ENCODE results near the gene BTBD16. TPM values are rescaled to one million over a fixed set of nuclear protein-coding genes. Genes with fewer than 3 reads are reported as not detected.

Gene BTBD16
- total and polyA plus RNA-seq, 2 donors from 2014 or later, result 0.34 to 1.2 TPM

DNA sequence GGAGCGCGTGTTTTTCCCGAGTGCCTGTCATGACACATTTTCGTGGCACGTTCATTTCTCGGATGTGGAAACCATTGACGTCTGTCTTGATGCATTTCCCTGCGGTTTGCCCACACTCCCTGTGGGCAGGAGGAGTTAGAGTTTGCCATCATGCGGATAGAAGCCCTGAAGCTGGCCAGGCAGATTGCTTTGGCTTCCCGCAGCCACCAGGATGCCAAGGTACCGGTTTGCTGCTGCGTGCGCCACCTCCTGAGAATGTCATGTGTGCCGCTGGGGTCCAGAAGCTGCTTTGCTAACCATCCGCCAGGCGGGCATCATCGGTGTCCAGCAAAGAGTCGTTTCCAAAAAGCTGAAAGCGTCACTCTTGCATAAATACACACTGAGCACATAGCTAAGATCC lies 40.9 kb upstream of the BTBD16 start:
- H3K9ac ChIP-seq (ENCODE audit: low read length in 3 of 3), result no peak overlapping the region
- TF ChIP-seq, protein P1, sequence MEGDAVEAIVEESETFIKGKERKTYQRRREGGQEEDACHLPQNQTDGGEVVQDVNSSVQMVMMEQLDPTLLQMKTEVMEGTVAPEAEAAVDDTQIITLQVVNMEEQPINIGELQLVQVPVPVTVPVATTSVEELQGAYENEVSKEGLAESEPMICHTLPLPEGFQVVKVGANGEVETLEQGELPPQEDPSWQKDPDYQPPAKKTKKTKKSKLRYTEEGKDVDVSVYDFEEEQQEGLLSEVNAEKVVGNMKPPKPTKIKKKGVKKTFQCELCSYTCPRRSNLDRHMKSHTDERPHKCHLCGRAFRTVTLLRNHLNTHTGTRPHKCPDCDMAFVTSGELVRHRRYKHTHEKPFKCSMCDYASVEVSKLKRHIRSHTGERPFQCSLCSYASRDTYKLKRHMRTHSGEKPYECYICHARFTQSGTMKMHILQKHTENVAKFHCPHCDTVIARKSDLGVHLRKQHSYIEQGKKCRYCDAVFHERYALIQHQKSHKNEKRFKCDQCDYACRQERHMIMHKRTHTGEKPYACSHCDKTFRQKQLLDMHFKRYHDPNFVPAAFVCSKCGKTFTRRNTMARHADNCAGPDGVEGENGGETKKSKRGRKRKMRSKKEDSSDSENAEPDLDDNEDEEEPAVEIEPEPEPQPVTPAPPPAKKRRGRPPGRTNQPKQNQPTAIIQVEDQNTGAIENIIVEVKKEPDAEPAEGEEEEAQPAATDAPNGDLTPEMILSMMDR (IDR thresholded peaks at IDR 0.05; ENCODE audit: borderline replicate concordance, extremely low read depth, insufficient read depth), result no peak

GRCh38 chr10:122232769-122233168 lies 38.3 kb upstream of the BTBD16 start:
- FAIRE-seq, result no peak
- Histone ChIP-seq H3K4me3 (ENCODE audit: low read length in 3 of 3) (no peak overlapping the region), H3K4me1 (ENCODE audit: control insufficient read depth in 2 of 3, insufficient read depth in 2 of 3, low read depth in 1 of 3, low read length in 3 of 3) (no peaks in the 10 kb centered on the region), H3K27ac (ENCODE audit: low read depth in 2 of 2, low read length in 2 of 2) (no peak overlapping the region), H3K9me3 (ENCODE audit: control insufficient read depth in 2 of 3, insufficient read depth in 1 of 3, low read length in 3 of 3) (no peaks in the 10 kb centered on the region), H3K36me3 (ENCODE audit: control insufficient read depth in 2 of 3, insufficient read depth in 3 of 3, low read length in 3 of 3) (peaks cover 2 to 24% (median 21%) of the 10 kb centered on the region in 3 donors), H3K27me3 (ENCODE audit: control insufficient read depth, insufficient read depth, low read length) (no peaks in the 10 kb centered on the region), H3K9ac (ENCODE audit: low read length in 3 of 3) (no peak overlapping the region)
- DNase-seq, result peak in 2 of 5 donors; percentile 38 to 73
- intact Hi-C loops (cut with DNase I), result no loop called here
- TF ChIP-seq, protein P1 (IDR thresholded peaks at IDR 0.05; ENCODE audit: borderline replicate concordance, extremely low read depth, insufficient read depth), result no peak

More for the DNA sequence above, 40.9 kb upstream of the BTBD16 start:
- H3K4me1 ChIP-seq (ENCODE audit: control insufficient read depth in 2 of 3, insufficient read depth in 2 of 3, low read depth in 1 of 3, low read length in 3 of 3), result no peaks in the 10 kb centered on the region
- H3K27ac ChIP-seq (ENCODE audit: low read depth in 2 of 2, low read length in 2 of 2), result no peak overlapping the region
- DNase-seq (no peak), FAIRE-seq (no peak)
- intact Hi-C loops (cut with DNase I), result no loop called here
- H3K27me3 ChIP-seq (ENCODE audit: control insufficient read depth, insufficient read depth, low read length), result no peaks in the 10 kb centered on the region
- H3K36me3 ChIP-seq (ENCODE audit: control insufficient read depth in 2 of 3, insufficient read depth in 3 of 3, low read length in 3 of 3), result peaks cover 2 to 32% (median 23%) of the 10 kb centered on the region in 3 donors
- H3K4me3 ChIP-seq (ENCODE audit: low read length in 3 of 3), result no peak overlapping the region
- no peaks in the 10 kb centered on the region for H3K9me3 ChIP-seq (ENCODE audit: control insufficient read depth in 2 of 3, insufficient read depth in 1 of 3, low read length in 3 of 3)

DNA sequence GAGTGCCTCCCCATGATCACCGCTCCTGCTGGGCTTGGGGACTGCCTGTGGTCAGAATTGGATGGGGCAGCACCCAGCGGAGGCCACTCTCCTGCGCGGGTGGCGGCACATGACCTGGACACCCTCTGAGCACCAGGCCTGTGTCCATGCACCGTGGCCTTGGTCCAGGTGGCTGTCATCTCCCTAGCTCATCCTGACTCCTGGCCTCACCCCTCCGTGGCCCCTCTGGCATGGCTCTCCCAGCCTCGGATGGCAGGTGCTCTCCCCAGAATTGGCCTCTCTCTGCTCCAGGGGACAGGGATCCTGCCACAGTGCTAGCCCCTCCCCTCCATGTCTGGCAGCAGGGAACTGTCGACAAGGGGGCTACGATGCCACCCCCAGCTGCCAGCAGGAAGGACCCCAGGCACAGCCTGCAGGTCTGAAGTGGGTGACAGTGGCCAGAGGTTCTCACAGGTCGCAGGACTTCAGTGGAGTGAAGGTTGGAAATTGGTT lies 37.2 kb upstream of the BTBD16 start:
- Histone ChIP-seq H3K9me3 (ENCODE audit: control insufficient read depth in 2 of 3, insufficient read depth in 1 of 3, low read length in 3 of 3) (no peaks in the 10 kb centered on the region), H3K27ac (ENCODE audit: low read depth in 2 of 2, low read length in 2 of 2) (no peak overlapping the region), H3K36me3 (ENCODE audit: control insufficient read depth in 2 of 3, insufficient read depth in 3 of 3, low read length in 3 of 3) (peaks cover 2 to 15% (median 14%) of the 10 kb centered on the region in 3 donors), H3K4me3 (ENCODE audit: low read length in 3 of 3) (no peak overlapping the region), H3K4me1 (ENCODE audit: control insufficient read depth in 2 of 3, insufficient read depth in 2 of 3, low read depth in 1 of 3, low read length in 3 of 3) (no peaks in the 10 kb centered on the region), H3K9ac (ENCODE audit: low read length in 3 of 3) (no peak overlapping the region), H3K27me3 (ENCODE audit: control insufficient read depth, insufficient read depth, low read length) (no peaks in the 10 kb centered on the region)
- TF ChIP-seq, protein P1 (IDR thresholded peaks at IDR 0.05; ENCODE audit: borderline replicate concordance, extremely low read depth, insufficient read depth), result no peak
- DNase-seq (peak in 4 of 5 donors; percentile 33 to 62 (median 50)), FAIRE-seq (no peak)
- intact Hi-C loops (cut with DNase I), result no loop called here

GRCh38 chr10:122234416-122234815 lies 36.7 kb upstream of the BTBD16 start:
- no peaks in the 10 kb centered on the region for H3K4me1 ChIP-seq (ENCODE audit: control insufficient read depth in 2 of 3, insufficient read depth in 2 of 3, low read depth in 1 of 3, low read length in 3 of 3)
- peak in 2 of 5 donors; percentile 72 to 77 for DNase-seq
- no peak overlapping the region for H3K4me3 ChIP-seq (ENCODE audit: low read length in 3 of 3)
- peaks cover 2 to 15% (median 12%) of the 10 kb centered on the region in 3 donors for H3K36me3 ChIP-seq (ENCODE audit: control insufficient read depth in 2 of 3, insufficient read depth in 3 of 3, low read length in 3 of 3)
- FAIRE-seq, result no peak
- H3K9me3 ChIP-seq (ENCODE audit: control insufficient read depth in 2 of 3, insufficient read depth in 1 of 3, low read length in 3 of 3), result no peaks in the 10 kb centered on the region
- no peaks in the 10 kb centered on the region for H3K27me3 ChIP-seq (ENCODE audit: control insufficient read depth, insufficient read depth, low read length)
- H3K9ac ChIP-seq (ENCODE audit: low read length in 3 of 3), result no peak overlapping the region
- TF ChIP-seq, protein P1 (IDR thresholded peaks at IDR 0.05; ENCODE audit: borderline replicate concordance, extremely low read depth, insufficient read depth), result no peak
- intact Hi-C loops (cut with DNase I), result no loop called here
- no peak overlapping the region for H3K27ac ChIP-seq (ENCODE audit: low read depth in 2 of 2, low read length in 2 of 2)
